Measurements from ENCODE around the gene SUPT16H. TPM values are rescaled to one million over a fixed set of nuclear protein-coding genes. Genes with fewer than 3 reads are reported as not detected.

The SUPT16H gene
- total and polyA plus RNA-seq, 2 of the 13 experiments (the other 11 are each of a cell fraction or from before 2014, with no cell fraction given) = 77.5 to 230 TPM

- no peak for TF ChIP-seq EZH2 (conservative IDR thresholded peaks at IDR 0.05; ENCODE audit: low read depth, low read length)
- TF ChIP-seq NRL (CRISPR knock-in tag; IDR thresholded peaks at IDR 0.05; ENCODE audit: borderline replicate concordance) = no peak
- no peak for TF ChIP-seq ONECUT2 (CRISPR knock-in tag; IDR thresholded peaks at IDR 0.05)
- no peak for TF ChIP-seq MZF1 (CRISPR knock-in tag; IDR thresholded peaks at IDR 0.05; ENCODE audit: borderline replicate concordance)
- TF ChIP-seq, protein P1, sequence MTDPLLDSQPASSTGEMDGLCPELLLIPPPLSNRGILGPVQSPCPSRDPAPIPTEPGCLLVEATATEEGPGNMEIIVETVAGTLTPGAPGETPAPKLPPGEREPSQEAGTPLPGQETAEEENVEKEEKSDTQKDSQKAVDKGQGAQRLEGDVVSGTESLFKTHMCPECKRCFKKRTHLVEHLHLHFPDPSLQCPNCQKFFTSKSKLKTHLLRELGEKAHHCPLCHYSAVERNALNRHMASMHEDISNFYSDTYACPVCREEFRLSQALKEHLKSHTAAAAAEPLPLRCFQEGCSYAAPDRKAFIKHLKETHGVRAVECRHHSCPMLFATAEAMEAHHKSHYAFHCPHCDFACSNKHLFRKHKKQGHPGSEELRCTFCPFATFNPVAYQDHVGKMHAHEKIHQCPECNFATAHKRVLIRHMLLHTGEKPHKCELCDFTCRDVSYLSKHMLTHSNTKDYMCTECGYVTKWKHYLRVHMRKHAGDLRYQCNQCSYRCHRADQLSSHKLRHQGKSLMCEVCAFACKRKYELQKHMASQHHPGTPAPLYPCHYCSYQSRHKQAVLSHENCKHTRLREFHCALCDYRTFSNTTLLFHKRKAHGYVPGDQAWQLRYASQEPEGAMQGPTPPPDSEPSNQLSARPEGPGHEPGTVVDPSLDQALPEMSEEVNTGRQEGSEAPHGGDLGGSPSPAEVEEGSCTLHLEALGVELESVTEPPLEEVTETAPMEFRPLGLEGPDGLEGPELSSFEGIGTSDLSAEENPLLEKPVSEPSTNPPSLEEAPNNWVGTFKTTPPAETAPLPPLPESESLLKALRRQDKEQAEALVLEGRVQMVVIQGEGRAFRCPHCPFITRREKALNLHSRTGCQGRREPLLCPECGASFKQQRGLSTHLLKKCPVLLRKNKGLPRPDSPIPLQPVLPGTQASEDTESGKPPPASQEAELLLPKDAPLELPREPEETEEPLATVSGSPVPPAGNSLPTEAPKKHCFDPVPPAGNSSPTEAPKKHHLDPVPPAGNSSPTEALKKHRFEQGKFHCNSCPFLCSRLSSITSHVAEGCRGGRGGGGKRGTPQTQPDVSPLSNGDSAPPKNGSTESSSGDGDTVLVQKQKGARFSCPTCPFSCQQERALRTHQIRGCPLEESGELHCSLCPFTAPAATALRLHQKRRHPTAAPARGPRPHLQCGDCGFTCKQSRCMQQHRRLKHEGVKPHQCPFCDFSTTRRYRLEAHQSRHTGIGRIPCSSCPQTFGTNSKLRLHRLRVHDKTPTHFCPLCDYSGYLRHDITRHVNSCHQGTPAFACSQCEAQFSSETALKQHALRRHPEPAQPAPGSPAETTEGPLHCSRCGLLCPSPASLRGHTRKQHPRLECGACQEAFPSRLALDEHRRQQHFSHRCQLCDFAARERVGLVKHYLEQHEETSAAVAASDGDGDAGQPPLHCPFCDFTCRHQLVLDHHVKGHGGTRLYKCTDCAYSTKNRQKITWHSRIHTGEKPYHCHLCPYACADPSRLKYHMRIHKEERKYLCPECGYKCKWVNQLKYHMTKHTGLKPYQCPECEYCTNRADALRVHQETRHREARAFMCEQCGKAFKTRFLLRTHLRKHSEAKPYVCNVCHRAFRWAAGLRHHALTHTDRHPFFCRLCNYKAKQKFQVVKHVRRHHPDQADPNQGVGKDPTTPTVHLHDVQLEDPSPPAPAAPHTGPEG (CRISPR knock-in tag; IDR thresholded peaks at IDR 0.05) = no peak
- no peak for TF ChIP-seq TMF1 (CRISPR knock-in tag; IDR thresholded peaks at IDR 0.05; ENCODE audit: low read depth)
- no peak for TF ChIP-seq ZNF331 (CRISPR knock-in tag; IDR thresholded peaks at IDR 0.05)
- TF ChIP-seq ZNF660 (CRISPR knock-in tag; IDR thresholded peaks at IDR 0.05; ENCODE audit: borderline replicate concordance, low read depth) = no peak
- peak; percentile 49; the same call in 1 of the 2 replicates for TF ChIP-seq ARID5B (CRISPR knock-in tag; IDR thresholded peaks at IDR 0.05)
- TF ChIP-seq SUZ12 (IDR thresholded peaks at IDR 0.05; ENCODE audit: low read depth, low read length) = no peak
- TF ChIP-seq ZBTB39 (CRISPR knock-in tag; IDR thresholded peaks at IDR 0.05) = no peak
- TF ChIP-seq ZNF446 (CRISPR knock-in tag; IDR thresholded peaks at IDR 0.05) = no peak
- no peak; the same call in 1 of the 2 replicates for TF ChIP-seq FOXA1 (IDR thresholded peaks at IDR 0.05)
- TF ChIP-seq FOXA1 (CRISPR knock-in tag; IDR thresholded peaks at IDR 0.05) = no peak
- TF ChIP-seq GABPB1 (CRISPR knock-in tag; IDR thresholded peaks at IDR 0.05) = no peak
- TF ChIP-seq RBAK (CRISPR knock-in tag; IDR thresholded peaks at IDR 0.05) = no peak
Measured at GRCh38 chr14:21302013-21302835, 81.6 kb downstream of the SUPT16H start (continued).

All from HepG2 (cell line).